Dermis blood vessel endothelial cell (primary cell): ENCODE measurements around the gene KCNMA1. TPM values are rescaled to one million over a fixed set of nuclear protein-coding genes. Genes with fewer than 3 reads are reported as not detected.
A peak's percentile ranks its signal among the peaks of the same experiment; 100 is the strongest.
"Not testable (repeated sequence)": the region's sequence is repeated elsewhere in the genome, so short reads cannot be mapped to it uniquely, and the experiment has no call there.

Source experiments
- DNase-seq: peaks from one replicate; pipeline ENCODE4 v3.0.0; 2010
- total RNA-seq: library from RNA; depleted of rRNA; stranded (reverse); fragments of >200 nt; gene quantifications from 2 replicates; pipeline ENCODE4 v1.2.3, GENCODE V29; 2014

KCNMA1 gene
- total RNA-seq, 1 donor from 2014 or later = under 0.01 TPM

GRCh38 chr10:77661674-77662073 is 24.1 kb upstream of the KCNMA1 start:
- DNase-seq = no peak

GRCh38 chr10:77661100-77661499 is 23.5 kb upstream of the KCNMA1 start:
- no peak for DNase-seq

- DNase-seq = not testable (repeated sequence)
Observed at GRCh38 chr10:77659046-77659670, 21.6 kb upstream of the KCNMA1 start.

GRCh38 chr10:77653210-77653609 is 15.6 kb upstream of the KCNMA1 start:
- no peak for DNase-seq

GRCh38 chr10:77649333-77650331 is 12.0 kb upstream of the KCNMA1 start:
- no peak for DNase-seq

GRCh38 chr10:77648472-77648871 is 10.9 kb upstream of the KCNMA1 start:
- no peak for DNase-seq

- no peak for DNase-seq
Observed at GRCh38 chr10:77647543-77648293, 10.1 kb upstream of the KCNMA1 start.

- DNase-seq = no peak
Observed at GRCh38 chr10:77644557-77645243, 7.1 kb upstream of the KCNMA1 start.

GRCh38 chr10:77643795-77644468 is 6.3 kb upstream of the KCNMA1 start:
- peak; percentile 81 for DNase-seq

GRCh38 chr10:77641788-77642397 is 4.3 kb upstream of the KCNMA1 start:
- peak; percentile 84 for DNase-seq

- DNase-seq = no peak
Observed at GRCh38 chr10:77641344-77641743, 3.7 kb upstream of the KCNMA1 start.

GRCh38 chr10:77640167-77640566 is 2.6 kb upstream of the KCNMA1 start:
- DNase-seq = no peak

- DNase-seq = no peak
Observed at GRCh38 chr10:77639756-77640155, 2.1 kb upstream of the KCNMA1 start.

- peak; percentile 43 for DNase-seq
Observed at GRCh38 chr10:77638321-77639101, 903 bp upstream of the KCNMA1 start.

- no peak for DNase-seq
Observed at GRCh38 chr10:77636967-77637531, 559 bp downstream of the KCNMA1 start.

- DNase-seq = no peak
Observed at GRCh38 chr10:77636282-77636966, 1.2 kb downstream of the KCNMA1 start.

- DNase-seq = no peak
Observed at GRCh38 chr10:77635402-77636227, 2.0 kb downstream of the KCNMA1 start.

GRCh38 chr10:77634939-77635338 is 2.7 kb downstream of the KCNMA1 start:
- no peak for DNase-seq

GRCh38 chr10:77633376-77633775 is 4.2 kb downstream of the KCNMA1 start:
- DNase-seq = no peak
